Limb (tissue), 2 donors: ENCODE results near the gene TSPOAP1.
"Not testable (repeated sequence)": the region's sequence is repeated elsewhere in the genome, so short reads cannot be mapped to it uniquely, and the experiment has no call there.

Experiments used
- DNase-seq, 2 donors: peaks; one replicate each; pipeline ENCODE4 v3.0.0-alpha.2; 2016; ENCODE audit errors: extremely low spot score in 2 of 2

TSPOAP1 gene

GRCh38 chr17:58341136-58341860, 12.7 kb upstream of the TSPOAP1 start:
- DNase-seq: not testable (repeated sequence)

- DNase-seq: no peak
Observed at GRCh38 chr17:58340405-58340876, 11.8 kb upstream of the TSPOAP1 start.

GRCh38 chr17:58339755-58340404, 11.3 kb upstream of the TSPOAP1 start:
- DNase-seq: no peak

- no peak for DNase-seq
Observed at GRCh38 chr17:58338841-58339754, 10.5 kb upstream of the TSPOAP1 start.

GRCh38 chr17:58338454-58338840, 9.9 kb upstream of the TSPOAP1 start:
- no peak for DNase-seq

GRCh38 chr17:58337600-58338453, 9.2 kb upstream of the TSPOAP1 start:
- DNase-seq: no peak

GRCh38 chr17:58337210-58337599, 8.6 kb upstream of the TSPOAP1 start:
- no peak for DNase-seq

DNA sequence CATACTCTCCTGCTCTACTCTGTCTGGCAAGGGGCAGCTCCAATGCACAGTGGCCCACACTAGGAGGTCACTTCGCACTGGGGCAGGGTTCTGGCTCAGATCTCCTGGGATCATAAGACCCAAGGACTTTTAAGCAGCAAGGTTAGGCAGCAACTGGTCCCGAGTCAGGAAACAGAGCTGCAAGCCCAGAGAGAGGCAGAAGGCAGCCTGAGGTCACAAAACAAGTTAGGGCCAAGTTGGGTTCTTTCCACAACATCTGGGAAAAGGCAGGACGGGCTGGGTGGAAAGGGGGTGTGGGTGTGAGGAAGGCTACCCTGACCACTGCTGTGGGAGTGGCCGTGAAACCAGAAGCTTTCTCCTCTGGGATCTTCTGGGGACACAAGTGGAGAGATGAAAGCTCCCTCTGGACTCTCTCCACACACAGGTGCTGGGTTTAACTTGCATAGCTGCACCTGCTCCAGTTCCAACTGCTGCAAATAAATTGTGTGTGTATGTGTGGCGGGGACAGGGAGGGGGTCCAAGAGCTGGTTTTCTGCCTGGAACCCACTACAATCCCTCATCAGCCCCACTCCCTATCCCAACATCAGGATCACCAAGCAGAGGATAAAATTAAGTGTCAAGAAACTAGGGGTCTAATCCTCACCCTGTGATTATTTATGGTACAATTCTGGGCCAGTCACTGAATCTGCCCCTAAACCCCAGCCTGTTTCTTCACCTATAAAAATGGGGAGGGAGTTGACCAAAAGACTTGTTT, 8.0 kb upstream of the TSPOAP1 start:
- no peak for DNase-seq

- DNase-seq: no peak
Observed at GRCh38 chr17:58335779-58336455, 7.3 kb upstream of the TSPOAP1 start.

- no peak for DNase-seq
Observed at GRCh38 chr17:58335061-58335731, 6.6 kb upstream of the TSPOAP1 start.

DNA sequence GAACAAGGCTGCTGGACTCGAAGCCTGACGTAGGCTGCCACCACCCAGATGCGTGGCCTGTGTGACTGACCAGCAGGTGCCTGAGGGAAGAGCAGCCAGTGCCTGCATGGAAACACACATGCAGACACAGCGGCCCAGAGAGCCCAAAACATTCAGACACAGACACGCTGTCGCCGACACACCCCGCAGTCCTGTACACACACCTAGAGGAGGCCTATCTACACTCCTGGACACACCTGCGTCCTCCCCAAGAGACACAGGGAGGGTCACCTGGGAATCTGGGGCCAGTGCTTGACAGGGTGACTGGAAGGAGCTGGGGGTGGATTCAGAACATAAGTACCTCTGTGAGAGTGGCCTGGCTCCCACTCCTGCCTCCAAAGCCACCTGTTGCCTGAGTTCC, 6.1 kb upstream of the TSPOAP1 start:
- DNase-seq: no peak

GRCh38 chr17:58334256-58334655, 5.7 kb upstream of the TSPOAP1 start:
- no peak for DNase-seq

DNA sequence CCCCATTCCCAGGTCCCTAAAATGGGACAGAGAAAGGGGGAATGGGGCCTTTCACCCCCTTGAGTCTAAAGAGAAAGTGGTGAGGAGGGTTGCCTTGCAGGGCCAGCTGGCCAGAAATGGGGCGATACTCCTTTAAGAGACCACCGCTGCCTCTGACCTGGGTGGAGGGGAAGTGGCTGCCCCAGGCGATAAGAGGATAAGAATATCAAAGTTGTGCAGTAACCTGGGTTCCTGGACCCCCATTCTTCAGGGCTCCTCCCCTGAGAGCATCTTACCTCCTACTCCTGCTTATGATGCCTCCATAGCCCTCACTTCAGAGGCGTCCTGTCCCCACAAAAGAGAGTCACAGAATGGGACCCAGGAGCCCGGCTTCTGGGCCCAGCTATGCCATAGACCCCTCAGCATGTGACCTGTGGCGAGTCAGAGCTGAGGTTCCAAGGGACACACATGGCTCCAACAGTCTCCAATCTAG, 5.2 kb upstream of the TSPOAP1 start:
- no peak for DNase-seq

- no peak for DNase-seq
Observed at GRCh38 chr17:58332778-58333735, 4.5 kb upstream of the TSPOAP1 start.

- no peak for DNase-seq
Observed at GRCh38 chr17:58331815-58332777, 3.5 kb upstream of the TSPOAP1 start.

- no peak for DNase-seq
Observed at GRCh38 chr17:58330997-58331814, 2.6 kb upstream of the TSPOAP1 start.
